Stimulated activated CD4-positive, alpha-beta T cell treated with anti-CD3 and anti-CD28 coated beads, Interleukin-12 subunit alpha, Interleukin-12 subunit beta, amount 100 ng/mL, for 24 hours (primary cell): ENCODE results near the gene TNS1.

ENCODE experiments used
- DNase-seq, 2 experiments: peaks; one replicate each; pipeline ENCODE4 v3.0.0-alpha.2; 2020; ENCODE audit warnings: low read depth in 2 of 2

Gene TNS1

DNA sequence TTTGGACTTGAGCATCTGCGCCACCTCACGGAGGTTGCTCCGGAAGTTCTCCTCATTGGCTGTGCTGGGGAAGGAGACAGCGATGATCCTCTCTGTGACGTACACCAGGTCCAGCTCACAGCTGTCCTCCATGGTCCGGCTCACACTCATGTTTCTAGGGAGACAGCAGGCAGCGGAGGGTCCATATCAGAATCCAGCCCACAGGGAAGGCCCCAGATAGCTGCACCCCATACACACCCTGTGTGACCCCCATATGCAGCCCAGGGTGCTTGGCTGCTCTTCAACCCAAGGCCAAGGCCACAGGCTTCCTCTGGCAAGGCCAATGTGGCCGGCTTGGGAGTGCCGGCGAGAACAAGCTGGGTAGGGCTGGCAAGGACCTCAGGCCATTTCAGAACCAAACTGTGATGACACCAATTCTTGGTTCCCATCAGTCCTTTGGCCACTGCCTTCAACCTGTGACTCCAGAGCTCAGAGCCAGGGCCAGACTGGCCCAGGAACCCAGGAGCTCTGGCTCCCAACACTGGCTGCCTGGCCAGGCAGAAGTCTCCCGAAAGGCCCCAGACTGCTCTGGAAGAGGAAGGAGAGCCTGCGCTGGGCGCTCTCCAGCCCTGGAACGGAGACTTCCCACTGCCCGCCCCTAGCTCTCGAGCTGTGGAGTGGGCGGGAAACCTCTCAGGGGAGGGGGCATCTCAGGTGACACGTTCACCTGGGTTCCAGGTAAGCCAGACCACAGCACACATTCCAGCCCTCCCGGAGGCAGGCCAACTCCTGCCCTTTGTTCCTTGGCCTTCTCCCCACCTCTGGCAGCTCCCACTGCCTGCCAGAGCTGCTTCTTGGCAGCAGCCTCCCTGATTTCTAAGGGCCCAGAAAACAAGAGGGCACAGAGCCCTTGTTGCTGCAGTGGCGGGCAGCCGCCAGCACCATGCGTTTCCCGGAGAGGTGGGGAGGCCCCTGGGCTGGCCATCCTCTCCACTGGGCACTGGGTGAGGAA is 104.7 kb downstream of the TNS1 start:
- no peak for DNase-seq

- DNase-seq = no peak
Observed at GRCh38 chr2:217897091-217897715, 105.6 kb downstream of the TNS1 start.

DNA sequence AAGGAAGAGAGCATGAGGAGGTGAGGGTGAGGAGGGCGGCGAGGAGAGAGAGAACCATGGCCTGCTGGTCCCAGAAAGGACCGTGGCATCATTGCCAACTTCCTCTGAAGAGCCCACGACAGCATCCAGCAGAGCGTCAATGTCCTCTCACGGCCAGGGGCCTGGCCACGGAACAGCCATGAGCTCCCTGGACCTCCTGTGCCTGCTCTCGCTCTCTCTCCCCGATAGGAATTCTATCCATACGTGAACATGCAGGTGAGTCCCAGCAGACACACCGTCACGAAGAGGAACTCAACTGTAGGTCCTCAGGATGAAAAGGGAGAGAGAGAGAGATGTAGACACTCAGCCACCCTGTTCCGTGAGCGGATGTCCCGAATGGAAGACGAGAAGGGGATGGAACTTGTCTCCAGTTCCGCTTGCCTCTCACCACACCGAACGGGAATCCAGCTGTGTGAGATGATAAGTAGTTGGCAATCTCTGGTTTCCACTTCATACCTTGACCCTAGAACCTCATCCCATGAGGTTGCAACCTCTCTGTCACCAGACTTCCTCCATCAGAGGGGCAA is 107.6 kb downstream of the TNS1 start:
- no peak for DNase-seq

DNA sequence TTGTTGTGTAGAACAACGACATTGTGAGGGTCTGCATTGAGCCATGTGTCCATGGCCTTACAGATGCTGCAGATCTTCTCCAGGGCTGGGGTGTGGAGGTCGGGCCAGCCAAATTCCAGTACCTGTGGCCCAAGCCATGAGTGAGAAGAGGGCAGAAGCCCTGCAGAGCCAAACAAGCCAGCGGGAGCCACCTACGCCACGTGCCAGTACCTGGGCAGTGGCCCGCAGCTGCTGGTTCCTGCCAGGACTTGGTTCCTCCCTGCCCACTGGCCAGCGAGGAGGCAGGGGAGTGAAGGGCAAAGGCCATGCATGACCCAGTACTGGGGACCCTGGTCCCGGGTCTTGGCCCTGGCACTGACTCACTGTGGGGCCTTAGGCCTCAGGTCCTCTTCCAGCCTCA is 109.4 kb downstream of the TNS1 start:
- DNase-seq = no peak

- no peak for DNase-seq
Observed at GRCh38 chr2:217892560-217892959, 110.2 kb downstream of the TNS1 start.

GRCh38 chr2:217890445-217890844 is 112.3 kb downstream of the TNS1 start:
- DNase-seq = no peak

GRCh38 chr2:217889656-217890055 is 113.1 kb downstream of the TNS1 start:
- no peak for DNase-seq

- no peak for DNase-seq
Observed at GRCh38 chr2:217887841-217888701, 114.7 kb downstream of the TNS1 start.

- DNase-seq = peak; percentile 28 to 65
Observed at GRCh38 chr2:217886720-217887309, 116.0 kb downstream of the TNS1 start.

- DNase-seq = no peak
Observed at GRCh38 chr2:217886091-217886490, 116.7 kb downstream of the TNS1 start.

GRCh38 chr2:217884985-217885384 is 117.8 kb downstream of the TNS1 start:
- DNase-seq = no peak

GRCh38 chr2:217880891-217881290 is 121.9 kb downstream of the TNS1 start:
- DNase-seq = no peak

DNA sequence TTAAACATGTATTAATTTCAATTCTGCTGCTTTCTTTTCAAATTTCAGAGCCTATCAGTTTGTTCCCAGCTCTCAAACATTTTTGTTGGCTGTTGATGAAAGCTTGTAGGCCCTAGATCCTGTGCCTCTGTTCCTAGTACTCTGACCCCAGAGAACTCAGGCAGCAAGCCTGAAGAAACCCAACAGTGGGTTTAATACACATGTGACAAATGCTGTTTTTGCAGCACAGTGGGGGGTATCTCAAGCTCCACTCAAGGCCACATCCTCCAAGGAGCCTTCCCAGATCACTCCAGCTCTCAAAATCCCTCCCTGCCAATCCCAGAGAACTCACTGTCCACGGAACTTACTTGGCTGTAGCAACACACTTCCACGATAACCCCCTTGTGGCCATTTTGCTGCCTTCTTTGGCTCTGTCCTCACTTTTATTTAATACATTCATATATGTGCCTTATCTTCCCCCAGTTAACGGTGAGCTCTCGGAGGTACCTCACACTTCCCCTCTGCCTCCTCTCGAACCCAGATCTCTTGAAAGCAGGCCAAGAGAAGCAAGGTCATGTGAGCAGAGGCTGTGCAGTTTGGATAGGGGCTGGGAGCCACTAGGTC is 122.4 kb downstream of the TNS1 start:
- DNase-seq = no peak

GRCh38 chr2:217878915-217879590 is 123.7 kb downstream of the TNS1 start:
- no peak for DNase-seq

- no peak for DNase-seq
Observed at GRCh38 chr2:217877866-217878265, 124.9 kb downstream of the TNS1 start.

DNA sequence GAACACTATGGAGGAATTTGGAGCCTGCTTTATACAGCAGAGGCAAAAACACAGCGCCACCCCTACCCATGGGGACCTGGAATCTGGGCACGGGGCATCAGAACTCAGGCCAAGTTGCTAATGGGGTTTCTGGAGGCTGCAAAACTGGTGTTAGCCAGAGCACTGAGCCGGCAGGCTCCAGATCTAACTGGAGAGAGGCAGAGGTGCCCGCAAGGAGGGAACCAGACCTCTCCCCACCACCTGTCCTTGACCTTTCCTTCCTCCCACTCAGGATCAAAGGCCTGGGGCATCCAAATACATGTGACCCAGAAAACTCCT is 126.6 kb downstream of the TNS1 start:
- DNase-seq = no peak

DNA sequence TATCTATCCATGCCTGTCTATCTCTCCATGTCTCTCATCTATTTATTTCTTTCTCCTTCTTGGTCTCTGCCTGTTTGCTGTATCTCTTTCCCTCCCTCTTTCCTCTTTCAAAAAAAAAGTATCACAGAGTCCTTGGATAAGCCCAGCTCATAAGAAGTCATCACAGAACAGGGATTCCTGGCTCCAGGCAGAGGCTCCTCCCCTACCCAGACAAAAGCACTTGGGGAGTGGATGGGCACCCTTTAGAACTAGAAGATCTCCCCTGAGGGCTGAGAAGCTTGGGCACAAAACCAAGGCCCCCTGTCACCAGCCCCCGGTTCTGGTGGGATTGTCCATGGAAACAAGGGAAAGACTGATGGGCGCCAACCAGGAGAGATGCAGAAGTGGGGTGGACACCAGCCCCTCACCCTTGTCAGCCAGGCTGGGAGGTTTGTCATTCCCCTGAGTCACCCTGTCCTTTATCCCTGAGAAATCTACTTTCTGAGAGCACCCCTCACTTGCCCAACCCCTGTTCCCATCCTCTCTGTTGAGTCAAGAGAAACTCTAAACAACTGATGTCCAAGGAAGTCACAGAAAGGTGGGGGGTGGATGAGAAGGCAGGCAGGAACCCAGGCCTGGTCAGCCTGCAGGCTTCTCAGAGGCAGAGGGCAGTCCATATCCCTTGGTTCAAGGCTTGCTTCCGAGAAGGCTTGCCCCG is 127.1 kb downstream of the TNS1 start:
- no peak for DNase-seq

DNA sequence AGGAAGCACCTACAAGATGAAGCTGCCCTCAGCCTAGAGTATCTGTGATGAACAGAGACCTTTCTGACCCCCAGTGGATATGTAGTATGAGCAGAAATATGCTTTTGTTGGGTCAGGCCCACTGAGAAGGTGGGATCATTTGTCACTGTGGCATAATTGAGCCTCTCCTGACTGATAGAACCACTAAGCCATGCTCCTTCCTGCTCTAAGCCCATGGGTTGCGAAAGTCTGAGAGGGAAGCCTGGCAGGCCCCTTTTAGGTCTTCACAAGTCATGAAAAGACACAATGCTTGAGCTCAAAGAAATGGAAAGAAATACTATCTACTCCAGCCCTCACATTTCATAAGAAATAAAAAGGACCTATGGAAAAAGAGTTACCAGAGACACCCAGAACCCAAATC is 127.7 kb downstream of the TNS1 start:
- no peak for DNase-seq

DNA sequence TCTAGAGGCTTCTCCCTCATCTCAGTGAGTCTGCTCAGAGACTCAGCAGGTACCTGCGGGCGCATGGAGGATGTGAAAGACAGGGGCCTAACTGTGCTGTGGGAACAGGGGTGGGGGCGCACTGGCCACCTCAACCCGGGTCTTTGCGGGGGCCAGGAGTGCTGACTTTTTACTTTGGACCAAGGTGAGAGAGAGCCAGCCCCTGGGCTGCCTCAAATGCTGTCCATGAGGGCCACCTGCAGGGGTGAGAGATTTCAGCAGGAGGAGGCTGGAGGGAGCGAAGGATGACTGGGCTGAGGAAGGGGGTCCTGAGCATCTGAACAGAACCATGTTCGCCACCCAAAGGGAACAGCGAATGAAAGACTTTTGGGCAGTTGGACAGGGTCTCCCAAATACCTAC is 129.4 kb downstream of the TNS1 start:
- DNase-seq = no peak

DNA sequence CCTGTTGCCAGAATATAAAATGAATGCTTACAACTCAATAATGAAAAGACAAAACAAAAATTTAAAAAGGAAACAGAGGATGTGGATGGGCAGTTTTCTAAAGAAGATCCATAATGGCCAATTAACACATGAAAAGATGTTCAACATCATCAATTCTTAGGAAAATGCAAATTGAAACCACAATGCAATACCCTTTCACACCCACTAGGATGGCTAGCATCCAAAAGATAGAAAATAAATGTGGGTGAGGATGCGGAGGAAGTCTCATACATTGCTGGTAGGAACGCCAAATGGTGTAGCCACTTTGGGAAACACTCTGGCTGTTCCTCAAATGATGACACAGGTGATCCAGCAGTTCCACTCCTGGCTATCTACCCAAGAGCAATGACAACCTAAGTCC is 130.5 kb downstream of the TNS1 start:
- DNase-seq = no peak
